NB4 (cell line): Measurements from ENCODE around the gene GAS2L2.

ENCODE experiments used
- DNase-seq: peaks from one replicate; pipeline ENCODE4 v3.0.0; 2010; ENCODE audit warnings: low read depth
- H3K4me3 ChIP-seq: one replicate; pipeline ENCODE4 v1.5.1; 2011; ENCODE audit warnings: mild to moderate bottlenecking, low read depth, low read length, moderate library complexity
- MYC ChIP-seq: IDR thresholded peaks from 2 replicates; pipeline ENCODE4 v1.6.1; 2011; ENCODE audit warnings: low read depth, low read length
- POLR2A ChIP-seq: IDR thresholded peaks from 2 replicates; pipeline ENCODE4 v1.6.1; 2011; ENCODE audit warnings: mild to moderate bottlenecking; ENCODE audit not compliant: insufficient read length; ENCODE audit errors: extremely low read depth
- TF ChIP-seq, protein P1 (sequence below): IDR thresholded peaks from 2 replicates; pipeline ENCODE4 v1.6.1; 2011; ENCODE audit warnings: low read depth, low read length
- TF ChIP-seq, protein P2 (sequence below): IDR thresholded peaks from one replicate; pipeline ENCODE4 v1.5.1; 2012; ENCODE audit warnings: low read depth, low read length

The GAS2L2 gene

DNA sequence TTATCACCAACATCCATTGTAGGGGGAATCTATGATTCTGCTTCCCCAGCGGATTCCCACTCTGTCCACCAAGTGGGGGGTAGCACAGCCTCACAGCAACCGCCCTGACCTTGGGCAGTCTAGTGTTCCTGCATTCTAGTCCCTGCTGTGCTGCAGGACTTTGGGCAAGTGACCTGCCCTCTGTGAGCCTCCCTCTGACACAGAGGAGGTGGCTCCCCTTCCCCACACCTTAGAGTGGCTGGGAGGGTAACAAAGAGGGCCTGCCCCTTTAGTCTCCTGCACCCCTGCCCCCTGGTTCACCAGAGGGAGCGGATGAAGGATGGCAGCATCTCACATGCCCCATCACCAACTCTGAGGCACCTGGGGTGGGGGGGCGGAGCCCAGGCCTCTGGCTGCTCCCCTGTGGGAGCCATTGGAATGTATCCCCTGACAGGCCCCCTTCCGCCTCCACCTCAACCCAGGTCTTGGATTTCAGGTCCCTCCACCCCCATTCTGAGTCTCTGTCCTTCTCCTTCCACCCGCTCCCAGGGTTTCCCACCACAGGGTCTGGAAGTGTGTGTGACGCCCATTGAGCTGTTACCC is 10.1 kb downstream of the GAS2L2 start:
- TF ChIP-seq, protein P1, sequence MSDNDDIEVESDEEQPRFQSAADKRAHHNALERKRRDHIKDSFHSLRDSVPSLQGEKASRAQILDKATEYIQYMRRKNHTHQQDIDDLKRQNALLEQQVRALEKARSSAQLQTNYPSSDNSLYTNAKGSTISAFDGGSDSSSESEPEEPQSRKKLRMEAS, result no peak
- TF ChIP-seq MYC (no peak), POLR2A (no peak)
- TF ChIP-seq, protein P2, sequence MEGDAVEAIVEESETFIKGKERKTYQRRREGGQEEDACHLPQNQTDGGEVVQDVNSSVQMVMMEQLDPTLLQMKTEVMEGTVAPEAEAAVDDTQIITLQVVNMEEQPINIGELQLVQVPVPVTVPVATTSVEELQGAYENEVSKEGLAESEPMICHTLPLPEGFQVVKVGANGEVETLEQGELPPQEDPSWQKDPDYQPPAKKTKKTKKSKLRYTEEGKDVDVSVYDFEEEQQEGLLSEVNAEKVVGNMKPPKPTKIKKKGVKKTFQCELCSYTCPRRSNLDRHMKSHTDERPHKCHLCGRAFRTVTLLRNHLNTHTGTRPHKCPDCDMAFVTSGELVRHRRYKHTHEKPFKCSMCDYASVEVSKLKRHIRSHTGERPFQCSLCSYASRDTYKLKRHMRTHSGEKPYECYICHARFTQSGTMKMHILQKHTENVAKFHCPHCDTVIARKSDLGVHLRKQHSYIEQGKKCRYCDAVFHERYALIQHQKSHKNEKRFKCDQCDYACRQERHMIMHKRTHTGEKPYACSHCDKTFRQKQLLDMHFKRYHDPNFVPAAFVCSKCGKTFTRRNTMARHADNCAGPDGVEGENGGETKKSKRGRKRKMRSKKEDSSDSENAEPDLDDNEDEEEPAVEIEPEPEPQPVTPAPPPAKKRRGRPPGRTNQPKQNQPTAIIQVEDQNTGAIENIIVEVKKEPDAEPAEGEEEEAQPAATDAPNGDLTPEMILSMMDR, result no peak
- DNase-seq, result no peak
- no peak overlapping the region for H3K4me3 ChIP-seq

DNA sequence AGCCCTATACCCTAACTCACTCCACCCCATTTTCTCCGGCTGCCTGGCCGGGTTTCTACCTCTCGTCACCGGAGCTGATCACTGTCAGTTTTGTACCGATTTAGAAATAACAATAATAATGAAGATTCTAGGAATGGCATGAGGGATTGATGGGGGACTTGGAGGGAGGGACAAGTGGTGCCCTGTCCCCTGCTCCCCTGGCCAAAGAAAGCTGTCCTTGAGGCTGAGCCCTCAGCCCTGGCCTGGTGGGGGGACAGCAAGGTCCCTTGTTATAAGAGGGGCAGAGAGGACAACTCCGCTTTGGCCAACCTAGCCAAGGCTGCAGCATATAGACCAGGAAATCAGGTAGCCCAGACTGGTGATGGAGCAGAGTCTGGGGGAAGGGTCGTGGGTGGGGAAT is 10.5 kb downstream of the GAS2L2 start:
- TF ChIP-seq MYC, result no peak
- TF ChIP-seq, protein P1, result no peak
- TF ChIP-seq, protein P2, result no peak
- TF ChIP-seq POLR2A, result no peak
- no peak for DNase-seq
- H3K4me3 ChIP-seq, result no peak overlapping the region

DNA sequence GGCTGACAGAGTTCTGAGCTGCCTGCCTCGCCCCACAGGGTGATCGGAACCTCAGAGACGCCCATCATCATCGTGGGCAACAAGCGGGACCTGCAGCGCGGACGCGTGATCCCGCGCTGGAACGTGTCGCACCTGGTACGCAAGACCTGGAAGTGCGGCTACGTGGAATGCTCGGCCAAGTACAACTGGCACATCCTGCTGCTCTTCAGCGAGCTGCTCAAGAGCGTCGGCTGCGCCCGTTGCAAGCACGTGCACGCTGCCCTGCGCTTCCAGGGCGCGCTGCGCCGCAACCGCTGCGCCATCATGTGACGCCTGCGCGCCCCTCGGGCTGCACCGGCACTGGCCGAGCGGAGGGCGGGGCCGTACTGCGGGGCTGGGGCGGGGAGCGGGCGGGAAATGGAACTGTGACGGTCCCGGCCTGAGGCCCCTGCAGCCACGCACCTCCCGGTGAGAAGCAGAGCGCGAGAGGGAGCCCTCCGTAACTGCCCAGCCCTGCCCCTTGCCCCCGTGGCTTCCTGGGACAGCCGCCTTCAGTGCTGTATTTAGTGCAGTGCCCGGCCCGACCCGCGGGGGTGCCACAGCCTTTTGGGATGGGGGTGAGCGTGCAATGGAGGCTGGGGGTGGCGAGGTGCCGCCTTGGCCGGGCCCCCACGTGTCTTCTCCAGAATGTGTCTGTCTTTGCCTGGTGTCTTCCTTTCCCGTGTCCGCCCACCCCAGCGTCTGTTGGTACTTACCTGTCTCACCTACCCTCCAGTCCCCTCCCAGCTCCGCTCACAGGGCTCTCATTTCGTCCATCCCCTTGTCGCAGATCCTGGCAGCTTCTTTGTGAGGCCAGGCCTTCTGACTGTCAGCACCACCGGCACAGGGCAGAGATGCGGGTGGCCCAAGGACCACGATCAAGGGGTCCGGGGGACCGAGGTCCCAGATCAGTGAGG is 11.8 kb downstream of the GAS2L2 start:
- TF ChIP-seq, protein P2, result no peak
- no peak overlapping the region for H3K4me3 ChIP-seq
- DNase-seq, result no peak

DNA sequence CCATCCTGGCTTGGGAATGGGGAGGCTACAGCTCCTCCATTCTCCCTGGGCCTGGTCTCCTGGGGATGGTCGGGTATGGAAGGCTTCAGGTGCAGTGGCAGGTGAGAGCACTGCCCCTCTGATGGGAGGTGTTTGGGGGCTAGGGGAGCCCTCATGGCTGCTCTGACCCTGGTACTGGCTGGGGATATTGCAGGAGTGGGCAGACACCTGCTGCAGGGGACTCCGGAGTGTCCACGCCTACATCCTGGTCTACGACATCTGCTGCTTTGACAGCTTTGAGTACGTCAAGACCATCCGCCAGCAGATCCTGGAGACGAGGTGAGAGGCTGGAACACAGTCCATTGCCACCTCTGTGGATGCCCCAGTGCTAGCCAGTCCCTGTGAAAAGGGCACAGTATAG is 12.8 kb downstream of the GAS2L2 start:
- DNase-seq, result no peak
- TF ChIP-seq MYC, result no peak
- TF ChIP-seq, protein P2, result no peak
- TF ChIP-seq, protein P1, result no peak
- TF ChIP-seq POLR2A, result no peak
- no peak overlapping the region for H3K4me3 ChIP-seq

DNA sequence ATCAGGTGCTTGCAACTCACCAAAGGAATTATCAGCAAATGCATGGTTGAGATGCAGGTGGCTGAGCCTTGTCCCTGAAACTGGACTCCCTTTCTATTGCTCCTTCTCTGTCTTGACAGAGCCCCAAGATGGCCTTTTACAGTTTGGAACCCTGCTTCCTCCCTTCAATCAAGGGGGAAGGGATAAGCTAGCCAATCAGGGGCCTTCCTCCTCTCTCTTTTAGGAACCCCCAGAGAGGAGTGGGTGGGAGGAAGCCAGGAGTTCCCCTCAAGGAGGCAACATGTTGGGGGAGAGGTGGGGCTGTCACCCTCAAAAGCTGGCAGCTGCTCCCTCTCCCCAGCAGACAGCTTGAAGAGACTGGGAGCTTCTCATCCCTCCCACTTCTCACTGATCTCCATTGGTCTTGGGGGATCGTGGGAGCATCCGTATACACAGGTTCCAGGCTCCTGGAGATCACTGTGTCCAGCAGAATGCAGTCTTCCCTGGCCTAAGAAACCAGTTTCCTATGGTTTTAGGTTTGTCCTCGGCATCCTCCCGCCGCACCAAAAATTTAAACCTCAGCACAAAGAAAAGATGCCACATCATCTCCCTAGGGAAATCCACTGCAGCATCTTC is 14.4 kb downstream of the GAS2L2 start:
- TF ChIP-seq POLR2A, result no peak
- TF ChIP-seq, protein P2, result no peak
- TF ChIP-seq, protein P1, result no peak
- TF ChIP-seq MYC, result no peak
- H3K4me3 ChIP-seq, result no peak overlapping the region
- no peak for DNase-seq

DNA sequence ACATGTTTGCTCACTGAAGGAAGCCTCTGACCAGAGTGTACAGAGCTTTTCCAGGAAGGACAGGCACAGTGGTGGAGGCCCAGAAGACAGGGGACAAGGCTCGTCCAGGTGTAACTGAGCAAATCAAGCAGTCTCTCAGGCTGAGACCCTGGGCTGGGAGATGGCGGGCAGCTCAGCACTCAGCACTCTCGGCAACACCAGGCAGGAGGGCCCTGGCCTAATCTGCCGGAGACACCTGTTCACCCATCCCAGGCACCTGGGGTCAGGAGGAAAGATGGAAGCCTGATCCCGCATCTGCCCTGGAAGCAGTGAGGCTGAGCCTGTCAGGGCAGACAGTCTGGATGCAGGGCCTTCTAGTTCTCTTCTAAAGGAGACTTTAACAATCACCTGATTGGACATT is 16.8 kb downstream of the GAS2L2 start:
- no peak for DNase-seq
- TF ChIP-seq MYC (no peak), POLR2A (no peak)
- TF ChIP-seq, protein P1, result no peak
- TF ChIP-seq, protein P2, result no peak
- H3K4me3 ChIP-seq, result no peak overlapping the region
